K562 (cell line): Measurements from ENCODE around the gene OTUD1.

Experiments
- CEBPB ChIP-seq: fragments of 450-650 bp; IDR thresholded peaks from 2 replicates; pipeline ENCODE4 v1.6.1; 2016; ENCODE audit warnings: missing genetic modification characterization, missing compliant biosample characterization
- CTCF ChIP-seq, 3 experiments: IDR thresholded peaks in 2 of 3; conservative IDR thresholded peaks in 1 of 3; 2 replicates each; pipeline ENCODE4 v1.5.1; 2011 to 2012; ENCODE audit warnings: low read length in 3 of 3, mild to moderate bottlenecking in 3 of 3, control low read depth in 2 of 3, improper control_type of control experiment in 1 of 3, inconsistent platforms in 1 of 3, low read depth in 1 of 3, mixed read lengths in 1 of 3, moderate library complexity in 1 of 3; ENCODE audit not compliant: insufficient read depth in 2 of 3
- GATA2 ChIP-seq: sonication (generic); formaldehyde crosslinking; IDR thresholded peaks from 2 replicates; pipeline ENCODE4 v1.4.0; 2020; ENCODE audit warnings: mild to moderate bottlenecking, missing genetic modification reagents
- HES1 ChIP-seq: fragments of 450-650 bp; IDR thresholded peaks from 2 replicates; pipeline ENCODE4 v1.6.1; 2016; ENCODE audit warnings: low read depth, mild to moderate bottlenecking, moderate library complexity
- PCBP1 ChIP-seq: fragments of 200-400 bp; formaldehyde crosslinking; IDR thresholded peaks from 2 replicates; pipeline ENCODE4 v1.6.1; 2018; ENCODE audit warnings: mild to moderate bottlenecking, low read depth, low read length; ENCODE audit not compliant: poor library complexity, severe bottlenecking
- RBFOX2 ChIP-seq: fragments of 200-400 bp; formaldehyde crosslinking; IDR thresholded peaks from 2 replicates; pipeline ENCODE4 v1.6.1; 2017; ENCODE audit warnings: low read depth, mild to moderate bottlenecking, low read length, moderate library complexity
- SAFB ChIP-seq: fragments of 200-400 bp; formaldehyde crosslinking; IDR thresholded peaks from 2 replicates; pipeline ENCODE4 v1.6.1; 2017; ENCODE audit warnings: low read depth, low read length, borderline replicate concordance
- SP2 ChIP-seq: IDR thresholded peaks from 2 replicates; pipeline ENCODE4 v1.6.1; 2011; ENCODE audit warnings: mild to moderate bottlenecking, low read depth, low read length, moderate library complexity; ENCODE audit not compliant: poor library complexity, severe bottlenecking; ENCODE audit errors: extremely low read depth
- ZC3H11A ChIP-seq: IDR thresholded peaks from 2 replicates; pipeline ENCODE4 v1.6.1; 2012; ENCODE audit warnings: low read depth, low read length, improper control_type of control experiment
- ZNF449 ChIP-seq: fragments of 250-450 bp; sonication (Bioruptor Pico); IDR thresholded peaks from 2 replicates; pipeline ENCODE4 v1.8.0; 2022; ENCODE audit warnings: moderate library complexity, mild to moderate bottlenecking, inconsistent platforms
- ZZZ3 ChIP-seq: fragments of 450-650 bp; IDR thresholded peaks from 2 replicates; pipeline ENCODE4 v1.6.1; 2016; ENCODE audit warnings: antibody characterized with exemption, mild to moderate bottlenecking, moderate library complexity

- no peak for TF ChIP-seq RBFOX2
- TF ChIP-seq CEBPB (tag): no peak
- no peak for TF ChIP-seq CTCF (IDR thresholded peaks at IDR 0.05 in 2 of 3, conservative IDR thresholded peaks at IDR 0.05 in 1 of 3; ENCODE audit: insufficient read depth in 2 of 3, low read depth in 1 of 3, low read length in 3 of 3)
- no peak for TF ChIP-seq SP2
- TF ChIP-seq SAFB: no peak
- TF ChIP-seq GATA2: no peak
- TF ChIP-seq ZZZ3: no peak
- no peak for TF ChIP-seq ZC3H11A
- no peak for TF ChIP-seq PCBP1
- no peak for TF ChIP-seq HES1
- no peak for TF ChIP-seq ZNF449
Observed at GRCh38 chr10:23433701-23434100, 5.2 kb upstream of the OTUD1 start.
